Hepatocyte (in vitro differentiated cells): ENCODE measurements around the gene DNAAF1. TPM values are rescaled to one million over a fixed set of nuclear protein-coding genes. Genes with fewer than 3 reads are reported as not detected.
A peak's percentile ranks its signal among the peaks of the same experiment; 100 is the strongest.

Source experiments
- DNase-seq: peaks from one replicate; pipeline ENCODE4 v3.0.0-alpha.2; 2016; ENCODE audit warnings: low spot score
- H2AFZ ChIP-seq: fragments of 200-600 bp; sonication (generic); 2 replicates; pipeline ENCODE4 v1.6.0; 2016; ENCODE audit warnings: antibody characterized with exemption, mild to moderate bottlenecking
- H3K27ac ChIP-seq: fragments of 200-600 bp; sonication (generic); 2 replicates; pipeline ENCODE4 v1.5.1; 2016; ENCODE audit warnings: mild to moderate bottlenecking
- H3K27me3 ChIP-seq: fragments of 200-600 bp; sonication (generic); 2 replicates; pipeline ENCODE4 v1.6.1; 2016
- H3K36me3 ChIP-seq: fragments of 200-600 bp; sonication (generic); replicated peaks from 2 replicates; pipeline ENCODE4 v1.5.1; 2016; ENCODE audit warnings: low read depth; ENCODE audit not compliant: insufficient read depth
- H3K4me1 ChIP-seq: fragments of 200-600 bp; sonication (generic); 2 replicates; pipeline ENCODE4 v1.5.1; 2016; ENCODE audit warnings: mild to moderate bottlenecking, moderate library complexity; ENCODE audit not compliant: insufficient read depth
- H3K4me2 ChIP-seq: fragments of 200-600 bp; sonication (generic); 2 replicates; pipeline ENCODE4 v1.6.0; 2016
- H3K4me3 ChIP-seq: fragments of 200-600 bp; sonication (generic); 2 replicates; pipeline ENCODE4 v1.5.1; 2016; ENCODE audit warnings: mild to moderate bottlenecking
- H3K79me2 ChIP-seq: fragments of 200-600 bp; sonication (generic); 2 replicates; pipeline ENCODE4 v1.6.0; 2017; ENCODE audit warnings: mild to moderate bottlenecking
- H3K9me2 ChIP-seq: fragments of 200-600 bp; sonication (generic); replicated peaks from 2 replicates; pipeline ENCODE4 v1.6.0; 2017; ENCODE audit warnings: mild to moderate bottlenecking; ENCODE audit not compliant: insufficient read depth
- H3K9me3 ChIP-seq: fragments of 200-600 bp; sonication (generic); 2 replicates; pipeline ENCODE4 v1.5.1; 2016; ENCODE audit warnings: low read depth, mild to moderate bottlenecking
- H4K20me1 ChIP-seq: fragments of 200-600 bp; sonication (generic); 2 replicates; pipeline ENCODE4 v1.6.0; 2016; ENCODE audit warnings: mild to moderate bottlenecking; ENCODE audit not compliant: insufficient read depth, poor library complexity, severe bottlenecking
- CTCF ChIP-seq: fragments of 200-600 bp; sonication (generic); IDR thresholded peaks from 2 replicates; pipeline ENCODE4 v1.5.1; 2016; ENCODE audit warnings: antibody characterized with exemption, mild to moderate bottlenecking; ENCODE audit not compliant: poor library complexity
- EZH2 ChIP-seq: fragments of 200-600 bp; sonication (generic); IDR thresholded peaks from 2 replicates; pipeline ENCODE4 v1.6.1; 2016; ENCODE audit warnings: antibody characterized with exemption, mild to moderate bottlenecking, borderline replicate concordance
- EZH2phosphoT487 ChIP-seq: fragments of 200-600 bp; sonication (generic); IDR thresholded peaks from one replicate; pipeline ENCODE4 v1.6.1; 2018; ENCODE audit warnings: antibody characterized with exemption, mild to moderate bottlenecking, low read depth, moderate library complexity; ENCODE audit not compliant: unreplicated experiment, severe bottlenecking
- WGBS: methylation state at CpG from one replicate; pipeline ENCODE4 v1.1.6; 2016; ENCODE audit warnings: low lambda C conversion rate; ENCODE audit errors: missing lambda C conversion rate; 5-methylcytosine and 5-hydroxymethylcytosine counted together
- polyA plus RNA-seq: library from polyadenylated mRNA; unstranded; fragments of >200 nt; fragmentation: Nextera tagmentation; extraction: Ambion mirVana; gene quantifications from 2 replicates; pipeline ENCODE4 v1.2.1, GENCODE V29; 2016
- total RNA-seq: library from RNA; depleted of rRNA; stranded (reverse); fragments of >200 nt; gene quantifications from 2 replicates; pipeline ENCODE4 v1.2.3, GENCODE V29; 2014

DNAAF1 gene
- total and polyA plus RNA-seq, 2 experiments from 2014 or later: 0.13 to 0.31 TPM

GRCh38 chr16:84143081-84143480 lies 2.0 kb upstream of the DNAAF1 start:
- Histone ChIP-seq H3K27ac (no peak overlapping the region), H3K4me1 (peaks cover 19% of the 10 kb centered on the region), H3K9me2 (no peaks in the 10 kb centered on the region), H3K4me2 (peak overlapping the region; percentile 89), H3K4me3 (no peak overlapping the region), H3K79me2 (peaks cover 62% of the 10 kb centered on the region), H3K36me3 (no peaks in the 10 kb centered on the region), H3K27me3 (no peaks in the 10 kb centered on the region), H4K20me1 (no peaks in the 10 kb centered on the region), H3K9me3 (no peaks in the 10 kb centered on the region), H2AFZ (no peak overlapping the region)
- DNase-seq: no peak
- TF ChIP-seq EZH2: no peak
- TF ChIP-seq EZH2phosphoT487: no peak
- TF ChIP-seq CTCF: no peak
- 95% methylated on average over 1 of the region's 1 CpG for WGBS

- H3K4me3 ChIP-seq: peak overlapping the region; percentile 99
- H3K9me2 ChIP-seq: no peaks in the 10 kb centered on the region
- H3K4me2 ChIP-seq: peak overlapping the region; percentile 89
- no peaks in the 10 kb centered on the region for H3K36me3 ChIP-seq
- no peak overlapping the region for H3K27ac ChIP-seq
- peaks cover 19% of the 10 kb centered on the region for H3K4me1 ChIP-seq
- no peaks in the 10 kb centered on the region for H3K27me3 ChIP-seq
- WGBS: 19% methylated on average over 8 of the region's 13 CpGs
- H2AFZ ChIP-seq: peak overlapping the region; percentile 53
- H3K79me2 ChIP-seq: peaks cover 57% of the 10 kb centered on the region
- TF ChIP-seq CTCF: no peak
- TF ChIP-seq EZH2phosphoT487: no peak
- TF ChIP-seq EZH2: no peak
- no peaks in the 10 kb centered on the region for H3K9me3 ChIP-seq
- H4K20me1 ChIP-seq: no peaks in the 10 kb centered on the region
- DNase-seq: peak; percentile 26
Observed at GRCh38 chr16:84143784-84144199, 1.3 kb upstream of the DNAAF1 start.

- H2AFZ ChIP-seq: peak overlapping the region; percentile 93
- no peaks in the 10 kb centered on the region for H4K20me1 ChIP-seq
- H3K9me2 ChIP-seq: no peaks in the 10 kb centered on the region
- H3K79me2 ChIP-seq: peaks cover 53% of the 10 kb centered on the region
- no peaks in the 10 kb centered on the region for H3K9me3 ChIP-seq
- no peaks in the 10 kb centered on the region for H3K27me3 ChIP-seq
- peak overlapping the region; percentile 99 for H3K4me3 ChIP-seq
- no peaks in the 10 kb centered on the region for H3K36me3 ChIP-seq
- H3K4me2 ChIP-seq: peak overlapping the region; percentile 89
- peak; percentile 50 for DNase-seq
- WGBS: under 1% methylated on average over 31 of the region's 39 CpGs
- no peak for TF ChIP-seq EZH2phosphoT487
- TF ChIP-seq CTCF: peak; percentile 20
- peaks cover 14% of the 10 kb centered on the region for H3K4me1 ChIP-seq
- H3K27ac ChIP-seq: peak overlapping the region; percentile 83
Observed at GRCh38 chr16:84144209-84144858, 774 bp upstream of the DNAAF1 start.
